Colonic mucosa (tissue), 4 donors: Measurements from ENCODE around the gene CRY1. TPM values are rescaled to one million over a fixed set of nuclear protein-coding genes. Genes with fewer than 3 reads are reported as not detected.

Experiments
- DNase-seq: peaks from one replicate; pipeline ENCODE4 v3.0.0-alpha.2; 2020
- H3K27ac ChIP-seq: fragments of 200-600 bp; one replicate; pipeline ENCODE4 v1.8.0; 2021
- H3K27me3 ChIP-seq: fragments of 200-600 bp; one replicate; pipeline ENCODE4 v1.8.0; 2021
- H3K36me3 ChIP-seq: fragments of 200-600 bp; one replicate; pipeline ENCODE4 v1.8.0; 2021
- H3K4me1 ChIP-seq: fragments of 200-600 bp; one replicate; pipeline ENCODE4 v1.8.0; 2021; ENCODE audit warnings: mild to moderate bottlenecking
- H3K4me3 ChIP-seq: fragments of 200-600 bp; one replicate; pipeline ENCODE4 v1.8.0; 2021
- H3K9ac ChIP-seq, 2 donors: one replicate each; pipeline ENCODE4 v1.7.0; 2013; ENCODE audit warnings: control low read depth in 2 of 2, low read depth in 2 of 2, low read length in 2 of 2
- H3K9me3 ChIP-seq: fragments of 200-600 bp; one replicate; pipeline ENCODE4 v1.8.0; 2021
- intact Hi-C: fragments of 100-400 bp; cut with DNase I; formaldehyde crosslinking; loops from one replicate; pipeline ENCODE4 v1.14.1; 2022
- total RNA-seq, 2 donors: library from RNA; stranded (reverse); fragmentation: NEBNext Ultra II Directional in 1 of 2; extraction: Animal tissue kit (Norgen Biotek cat#: 25700) in 1 of 2; gene quantifications; one replicate each; pipeline ENCODE4 v1.2.1, GENCODE V29; 2021
- TF ChIP-seq, protein P1 (sequence below): fragments of 200-600 bp; IDR thresholded peaks from one replicate; pipeline ENCODE4 v1.8.0; 2022; ENCODE audit warnings: antibody characterized with exemption, mild to moderate bottlenecking
- donor health status: healthy.
- donor health status: DM: no; HTN: no; CAD: no.
- donor health status: DM: no; HTN: no; CAD: no.

The CRY1 gene
- total RNA-seq, 2 donors from 2014 or later: 14.2 to 22.5 TPM

DNA sequence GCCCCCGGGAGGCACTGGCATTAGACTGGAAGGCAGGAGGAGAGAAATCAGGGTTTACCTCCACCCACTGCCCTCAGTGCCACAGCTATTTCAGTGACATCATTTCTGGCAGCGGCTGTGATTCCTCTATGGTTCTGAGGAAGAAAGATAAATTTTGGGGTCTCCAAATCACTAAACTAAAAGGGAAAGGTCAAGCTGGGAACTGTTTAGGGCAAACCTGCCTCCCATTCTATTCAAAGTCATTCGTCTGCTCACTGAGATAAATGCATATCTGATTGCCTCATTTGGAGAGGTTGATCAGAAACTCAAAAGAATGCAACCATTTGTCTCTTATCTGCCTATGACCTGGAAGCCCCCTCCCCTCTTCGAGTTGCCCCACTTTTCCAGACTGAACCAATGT lies 14.0 kb upstream of the CRY1 start:
- no peaks in the 10 kb centered on the region for H3K4me1 ChIP-seq
- H3K27me3 ChIP-seq: no peaks in the 10 kb centered on the region
- no peak overlapping the region for H3K4me3 ChIP-seq
- no peaks in the 10 kb centered on the region for H3K36me3 ChIP-seq
- H3K27ac ChIP-seq: no peak overlapping the region
- TF ChIP-seq, protein P1, sequence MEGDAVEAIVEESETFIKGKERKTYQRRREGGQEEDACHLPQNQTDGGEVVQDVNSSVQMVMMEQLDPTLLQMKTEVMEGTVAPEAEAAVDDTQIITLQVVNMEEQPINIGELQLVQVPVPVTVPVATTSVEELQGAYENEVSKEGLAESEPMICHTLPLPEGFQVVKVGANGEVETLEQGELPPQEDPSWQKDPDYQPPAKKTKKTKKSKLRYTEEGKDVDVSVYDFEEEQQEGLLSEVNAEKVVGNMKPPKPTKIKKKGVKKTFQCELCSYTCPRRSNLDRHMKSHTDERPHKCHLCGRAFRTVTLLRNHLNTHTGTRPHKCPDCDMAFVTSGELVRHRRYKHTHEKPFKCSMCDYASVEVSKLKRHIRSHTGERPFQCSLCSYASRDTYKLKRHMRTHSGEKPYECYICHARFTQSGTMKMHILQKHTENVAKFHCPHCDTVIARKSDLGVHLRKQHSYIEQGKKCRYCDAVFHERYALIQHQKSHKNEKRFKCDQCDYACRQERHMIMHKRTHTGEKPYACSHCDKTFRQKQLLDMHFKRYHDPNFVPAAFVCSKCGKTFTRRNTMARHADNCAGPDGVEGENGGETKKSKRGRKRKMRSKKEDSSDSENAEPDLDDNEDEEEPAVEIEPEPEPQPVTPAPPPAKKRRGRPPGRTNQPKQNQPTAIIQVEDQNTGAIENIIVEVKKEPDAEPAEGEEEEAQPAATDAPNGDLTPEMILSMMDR: no peak
- H3K9ac ChIP-seq: no peak overlapping the region
- H3K9me3 ChIP-seq: no peaks in the 10 kb centered on the region
- intact Hi-C loops: loop anchor here (10.0 kb wide), 2 partner anchors 93 to 723 kb away; no protein-coding TSS in a partner anchor
- DNase-seq: no peak

DNA sequence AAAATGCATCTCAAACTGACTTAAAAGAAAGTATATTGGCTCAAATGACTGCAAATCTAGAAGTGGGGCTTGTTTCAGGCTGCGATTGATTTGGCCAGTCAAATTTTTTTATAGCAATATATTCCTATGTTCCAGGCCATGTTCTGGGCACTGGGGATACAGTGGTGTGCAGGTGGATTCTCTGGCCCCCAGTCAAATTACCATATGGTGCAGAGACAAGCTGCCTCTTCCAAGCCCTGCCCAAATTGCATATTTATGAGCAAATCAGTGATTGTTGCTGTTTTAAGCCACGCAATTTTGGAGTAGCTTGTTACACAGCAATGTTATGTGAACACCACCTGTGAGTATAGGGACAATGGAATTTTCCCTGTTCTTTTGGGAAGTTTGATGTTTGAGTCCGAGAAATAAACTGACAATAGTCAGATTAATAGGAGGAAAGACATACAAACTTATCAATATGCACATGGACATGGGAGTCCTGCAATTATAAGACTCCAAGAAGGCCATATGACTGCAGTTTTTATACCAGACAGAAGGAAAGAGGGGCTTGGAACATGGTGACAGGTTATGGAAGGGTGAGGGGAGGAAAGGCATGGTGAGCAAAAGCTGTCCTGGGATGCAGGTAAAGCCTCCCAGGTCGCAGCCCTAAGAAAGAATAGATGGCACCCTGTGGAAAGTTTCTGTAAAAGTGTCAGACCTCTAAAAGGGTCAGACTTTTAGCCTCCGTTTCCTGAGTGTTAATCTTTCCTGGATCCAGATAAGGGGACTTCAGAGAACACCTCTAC lies 13.1 kb upstream of the CRY1 start:
- intact Hi-C loops: loop anchor here (10.0 kb wide), 2 partner anchors 92 to 722 kb away; no protein-coding TSS in a partner anchor
- TF ChIP-seq, protein P1: no peak

DNA sequence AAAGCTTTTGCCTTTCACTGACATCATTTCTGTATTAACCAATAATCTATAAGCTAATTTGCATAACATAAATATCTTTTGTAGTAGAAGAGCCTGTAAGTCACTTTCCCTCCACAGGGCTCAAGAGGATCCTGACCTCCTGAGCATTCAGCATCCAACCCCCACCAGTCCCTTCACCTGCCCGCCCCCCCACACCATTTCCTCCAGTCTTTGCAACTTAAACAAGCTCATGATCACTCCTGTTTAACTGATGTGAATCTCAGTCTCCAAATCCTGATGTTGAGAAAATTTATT lies 12.0 kb upstream of the CRY1 start:
- intact Hi-C loops: loop anchor here (10.0 kb wide), 2 partner anchors 91 to 721 kb away; no protein-coding TSS in a partner anchor
- no peaks in the 10 kb centered on the region for H3K4me1 ChIP-seq

More for the DNA sequence above, 13.1 kb upstream of the CRY1 start:
- H3K9ac ChIP-seq: no peak overlapping the region
- no peaks in the 10 kb centered on the region for H3K27me3 ChIP-seq
- H3K4me1 ChIP-seq: no peaks in the 10 kb centered on the region
- no peaks in the 10 kb centered on the region for H3K36me3 ChIP-seq
- DNase-seq: no peak
- no peak overlapping the region for H3K4me3 ChIP-seq
- no peaks in the 10 kb centered on the region for H3K9me3 ChIP-seq
- no peak overlapping the region for H3K27ac ChIP-seq

DNA sequence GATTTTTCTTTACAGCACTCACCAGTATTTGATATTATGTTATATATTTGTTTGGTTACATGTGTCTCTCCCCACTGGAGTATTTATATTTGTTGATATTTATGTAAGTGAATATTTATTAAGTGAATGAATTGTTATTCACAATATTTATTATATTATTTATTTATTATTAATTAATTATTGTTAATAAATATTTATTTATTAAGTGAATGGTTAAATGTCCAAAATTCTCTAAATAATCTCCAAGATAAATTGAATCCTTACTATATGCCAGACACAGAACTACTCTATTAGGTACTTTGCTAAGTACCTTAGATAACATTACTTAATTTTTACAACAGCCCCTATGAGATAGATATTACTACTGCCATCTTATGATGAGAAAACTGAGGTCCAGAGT lies 10.2 kb upstream of the CRY1 start:
- Histone ChIP-seq H3K4me3 (no peak overlapping the region), H3K9me3 (no peaks in the 10 kb centered on the region), H3K9ac (no peak overlapping the region), H3K4me1 (no peaks in the 10 kb centered on the region), H3K36me3 (no peaks in the 10 kb centered on the region), H3K27ac (no peak overlapping the region), H3K27me3 (no peaks in the 10 kb centered on the region)
- DNase-seq: no peak
- TF ChIP-seq, protein P1: no peak
- intact Hi-C loops: loop anchor here (10.0 kb wide), 2 partner anchors 89 to 719 kb away; no protein-coding TSS in a partner anchor

More for the DNA sequence above, 12.0 kb upstream of the CRY1 start:
- H3K4me3 ChIP-seq: no peak overlapping the region
- no peak overlapping the region for H3K27ac ChIP-seq
- no peaks in the 10 kb centered on the region for H3K27me3 ChIP-seq
- H3K9me3 ChIP-seq: no peaks in the 10 kb centered on the region
- no peaks in the 10 kb centered on the region for H3K36me3 ChIP-seq
- no peak overlapping the region for H3K9ac ChIP-seq
- DNase-seq: no peak
- TF ChIP-seq, protein P1: no peak

DNA sequence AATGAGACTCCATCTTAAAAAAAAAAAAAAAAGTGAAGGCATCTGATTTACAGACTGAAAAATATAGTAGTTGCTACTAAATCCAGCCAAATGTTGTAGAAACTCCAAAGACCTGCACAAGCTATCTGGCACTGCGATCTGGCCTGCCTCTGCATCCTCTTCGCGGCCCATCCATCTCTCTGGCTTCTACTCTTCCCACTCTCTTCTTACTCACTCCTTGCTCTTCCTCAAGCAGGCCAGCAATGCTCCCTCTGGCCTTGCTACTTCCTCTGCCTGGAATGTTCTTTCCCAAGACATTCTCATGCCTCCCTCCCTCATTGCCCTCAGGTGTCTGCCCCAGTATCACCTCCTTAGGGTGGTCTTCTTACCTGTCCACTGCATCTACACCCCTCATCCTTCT lies 9.7 kb upstream of the CRY1 start:
- no peak overlapping the region for H3K9ac ChIP-seq
- intact Hi-C loops: loop anchor here (10.0 kb wide), 2 partner anchors 88 to 718 kb away; no protein-coding TSS in a partner anchor
- TF ChIP-seq, protein P1: no peak
- no peak overlapping the region for H3K4me3 ChIP-seq
- no peaks in the 10 kb centered on the region for H3K9me3 ChIP-seq
- no peaks in the 10 kb centered on the region for H3K36me3 ChIP-seq
- no peak for DNase-seq
- no peaks in the 10 kb centered on the region for H3K4me1 ChIP-seq
- H3K27ac ChIP-seq: no peak overlapping the region
- H3K27me3 ChIP-seq: no peaks in the 10 kb centered on the region
